Neural crest cell (in vitro differentiated cells): Measurements from ENCODE around the gene LRRC59. TPM values are rescaled to one million over a fixed set of nuclear protein-coding genes. Genes with fewer than 3 reads are reported as not detected.
"Not testable (repeated sequence)": the region's sequence is repeated elsewhere in the genome, so short reads cannot be mapped to it uniquely, and the experiment has no call there.

Experiments
- DNase-seq: peaks from one replicate; pipeline ENCODE4 v3.0.0; 2021; ENCODE audit warnings: low read depth, mixed read lengths, low spot score
- H3K27ac Mint-ChIP-seq: one replicate; pipeline ENCODE4 v1.8.0; 2021; ENCODE audit warnings: mild to moderate bottlenecking, mixed read lengths; ENCODE audit not compliant: unreplicated experiment
- H3K27me3 Mint-ChIP-seq: 2 replicates; pipeline ENCODE4 v1.8.0; 2021; ENCODE audit warnings: low read depth, mild to moderate bottlenecking, mixed read lengths
- H3K36me3 Mint-ChIP-seq: 2 replicates; pipeline ENCODE4 v1.8.0; 2021; ENCODE audit warnings: low read depth, mild to moderate bottlenecking, mixed read lengths
- H3K4me1 Mint-ChIP-seq: 2 replicates; pipeline ENCODE4 v1.8.0; 2021; ENCODE audit warnings: mixed read lengths
- H3K4me3 Mint-ChIP-seq: one replicate; pipeline ENCODE4 v1.8.0; 2021; ENCODE audit warnings: mild to moderate bottlenecking, mixed read lengths
- H3K9me3 Mint-ChIP-seq: 2 replicates; pipeline ENCODE4 v1.8.0; 2021; ENCODE audit warnings: mixed read lengths
- CTCF ChIP-seq: fragments of 200-600 bp; sonication (generic); conservative IDR thresholded peaks from 2 replicates; pipeline ENCODE4 v1.5.0; 2021; ENCODE audit warnings: antibody characterized with exemption, mild to moderate bottlenecking
- total RNA-seq: library from RNA; stranded (reverse); gene quantifications from 2 replicates; pipeline ENCODE4 v1.2.1, GENCODE V29; 2021

LRRC59 gene
- total RNA-seq, 1 donor from 2014 or later = 92.7 TPM

GRCh38 chr17:50430821-50431618 lies 33.7 kb upstream of the LRRC59 start:
- DNase-seq = no peak
- no peaks in the 10 kb centered on the region for H3K9me3 Mint-ChIP-seq
- no peak overlapping the region for H3K27ac Mint-ChIP-seq
- TF ChIP-seq CTCF = no peak
- no peaks in the 10 kb centered on the region for H3K36me3 Mint-ChIP-seq
- no peaks in the 10 kb centered on the region for H3K27me3 Mint-ChIP-seq
- H3K4me1 Mint-ChIP-seq = peaks cover 34% of the 10 kb centered on the region
- no peak overlapping the region for H3K4me3 Mint-ChIP-seq

- Mint-ChIP-seq H3K4me1 (peaks cover 38% of the 10 kb centered on the region), H3K9me3 (no peaks in the 10 kb centered on the region), H3K27me3 (no peaks in the 10 kb centered on the region), H3K36me3 (no peaks in the 10 kb centered on the region), H3K4me3 (no peak overlapping the region), H3K27ac (no peak overlapping the region)
- DNase-seq = no peak
- TF ChIP-seq CTCF = no peak
Observed at GRCh38 chr17:50429793-50430192, 32.5 kb upstream of the LRRC59 start.

- Mint-ChIP-seq H3K4me1 (peaks cover 38% of the 10 kb centered on the region), H3K4me3 (peak overlapping the region; percentile 73), H3K36me3 (no peaks in the 10 kb centered on the region), H3K27ac (no peak overlapping the region), H3K27me3 (no peaks in the 10 kb centered on the region), H3K9me3 (no peaks in the 10 kb centered on the region)
- DNase-seq = no peak
- no peak for TF ChIP-seq CTCF
Observed at GRCh38 chr17:50428831-50429424, 31.6 kb upstream of the LRRC59 start.

GRCh38 chr17:50428126-50428525 lies 30.8 kb upstream of the LRRC59 start:
- not testable (repeated sequence) for H3K9me3 Mint-ChIP-seq, H3K36me3 Mint-ChIP-seq, H3K27ac Mint-ChIP-seq, H3K27me3 Mint-ChIP-seq, DNase-seq
- Mint-ChIP-seq H3K4me1 (peaks cover 38% of the 10 kb centered on the region), H3K4me3 (peak overlapping the region; percentile 56)

GRCh38 chr17:50426814-50427787 lies 29.8 kb upstream of the LRRC59 start:
- Mint-ChIP-seq H3K27ac (peak overlapping the region; percentile 78), H3K4me3 (peak overlapping the region; percentile 85), H3K27me3 (no peaks in the 10 kb centered on the region), H3K4me1 (peaks cover 38% of the 10 kb centered on the region), H3K36me3 (no peaks in the 10 kb centered on the region), H3K9me3 (peaks cover 3% of the 10 kb centered on the region)
- DNase-seq = no peak
- TF ChIP-seq CTCF = peak; percentile 46
